GM12878 (cell line): Measurements from ENCODE around the gene CHD9. TPM values are rescaled to one million over a fixed set of nuclear protein-coding genes. Genes with fewer than 3 reads are reported as not detected.
A peak's percentile ranks its signal among the peaks of the same experiment; 100 is the strongest.

ENCODE experiments used
- ATAC-seq: fragments of 200-7000 bp; cut with Tn5 transposase; 3 replicates; pipeline ENCODE4 v1.9.1; 2020; ENCODE audit warnings: mild to moderate bottlenecking, moderate library complexity
- BruUV-seq: library from RNA; stranded (reverse); fragments of 400-500 nt; replicated peaks from 2 replicates; lab custom pipeline; 2021; lab: Mats Ljungman, UMichigan
- CTCF ChIA-PET: fragments of 300-600 bp; sonication (Branson Sonifier 250); formaldehyde crosslinking; extraction: SDS; loops from one replicate; lab custom pipeline; 2021; ENCODE audit warnings: inconsistent platforms; lab: Yijun Ruan, JAX
- POLR2A ChIA-PET: fragments of 350-600 bp; formaldehyde crosslinking; extraction: SDS; loops from one replicate; lab custom pipeline; 2021; ENCODE audit warnings: inconsistent platforms; lab: Charles Lee
- RAD21 ChIA-PET: fragments of 300-600 bp; sonication (Branson Sonifier 250); formaldehyde crosslinking; loops from one replicate; lab custom pipeline; 2023; ENCODE audit warnings: antibody characterized with exemption; ENCODE audit not compliant: unreplicated experiment; lab: Charles Lee
- SMC1A ChIA-PET: fragments of 300-600 bp; sonication (Branson Sonifier 250); formaldehyde crosslinking; loops from one replicate; lab custom pipeline; 2023; ENCODE audit not compliant: unreplicated experiment, uncharacterized antibody; lab: Charles Lee
- DNase-seq: peaks from one replicate; pipeline ENCODE4 v3.0.0-alpha.2; 2011; ENCODE audit warnings: low read depth, low spot score
- FAIRE-seq: peaks from 3 replicates; lab custom pipeline; 2011; peaks lifted over from hg19 to GRCh38; lab: Jason Lieb, UNC
- H2AFZ ChIP-seq: 2 replicates; pipeline ENCODE4 v1.6.0; 2011; ENCODE audit warnings: low read depth, low read length, control low read depth; ENCODE audit not compliant: control insufficient read depth
- H3K27ac ChIP-seq: 2 replicates; pipeline ENCODE4 v1.5.1; 2011; ENCODE audit warnings: control low read depth; ENCODE audit not compliant: control insufficient read depth, insufficient read depth
- H3K27me3 ChIP-seq, 2 experiments: replicated peaks in 1 of 2; 2 replicates each; pipeline versions ENCODE4 v1.6.0 to v1.6.1; 2011; ENCODE audit warnings: low read length in 1 of 2; ENCODE audit not compliant: control insufficient read depth in 2 of 2, insufficient read depth in 2 of 2
- H3K36me3 ChIP-seq, 2 experiments: 2 replicates each; pipeline ENCODE4 v1.5.1; 2011; ENCODE audit warnings: low read length in 1 of 2; ENCODE audit not compliant: control insufficient read depth in 2 of 2, insufficient read depth in 2 of 2
- H3K4me1 ChIP-seq: 2 replicates; pipeline ENCODE4 v1.6.1; 2011; ENCODE audit warnings: mild to moderate bottlenecking, low read length, moderate library complexity, mixed read lengths; ENCODE audit not compliant: control insufficient read depth, insufficient read depth
- H3K4me2 ChIP-seq: 2 replicates; pipeline ENCODE4 v1.6.0; 2011; ENCODE audit warnings: control low read depth; ENCODE audit not compliant: control insufficient read depth, insufficient read depth
- H3K4me3 ChIP-seq: fragments of 200-600 bp; sonication (generic); 2 replicates; pipeline ENCODE4 v1.5.1; 2016
- H3K79me2 ChIP-seq: 2 replicates; pipeline ENCODE4 v1.6.0; 2011; ENCODE audit warnings: low read length; ENCODE audit not compliant: control insufficient read depth, insufficient read depth
- H3K9ac ChIP-seq: 2 replicates; pipeline ENCODE4 v1.8.0; 2011; ENCODE audit warnings: low read length, control low read depth, mixed read lengths; ENCODE audit not compliant: control insufficient read depth, insufficient read depth
- H3K9me3 ChIP-seq: replicated peaks from 3 replicates; pipeline ENCODE4 v1.5.1; 2011; ENCODE audit warnings: mild to moderate bottlenecking, low read length; ENCODE audit not compliant: control insufficient read depth, insufficient read depth
- H4K20me1 ChIP-seq: 2 replicates; pipeline ENCODE4 v1.6.0; 2011; ENCODE audit not compliant: control insufficient read depth, insufficient read depth
- CBX5 ChIP-seq: sonication (generic); IDR thresholded peaks from 2 replicates; pipeline ENCODE4 v1.6.1; 2016; ENCODE audit warnings: low read depth, moderate library complexity, mild to moderate bottlenecking, inconsistent platforms
- JUNB ChIP-seq: IDR thresholded peaks from 2 replicates; pipeline ENCODE4 v1.6.1; 2016; ENCODE audit warnings: antibody characterized with exemption, mild to moderate bottlenecking
- MTA2 ChIP-seq: fragments of 450-650 bp; IDR thresholded peaks from 2 replicates; pipeline ENCODE4 v1.6.1; 2016; ENCODE audit warnings: low read depth, mild to moderate bottlenecking, moderate library complexity
- POLR2AphosphoS2 ChIP-seq: IDR thresholded peaks from 2 replicates; pipeline ENCODE4 v1.6.1; 2011; ENCODE audit warnings: low read depth, mild to moderate bottlenecking, low read length, improper control_type of control experiment, moderate library complexity
- RAD51 ChIP-seq: fragments of 450-650 bp; IDR thresholded peaks from 2 replicates; pipeline ENCODE4 v1.6.1; 2016; ENCODE audit warnings: moderate library complexity, mild to moderate bottlenecking, inconsistent platforms
- SMAD5 ChIP-seq: IDR thresholded peaks from 2 replicates; pipeline ENCODE4 v1.6.1; 2016; ENCODE audit warnings: antibody characterized with exemption, low read depth
- TBL1XR1 ChIP-seq: IDR thresholded peaks from 2 replicates; pipeline ENCODE4 v1.6.1; 2012; ENCODE audit warnings: low read depth, low read length, improper control_type of control experiment
- YBX1 ChIP-seq: fragments of 450-650 bp; IDR thresholded peaks from 2 replicates; pipeline ENCODE4 v1.6.1; 2016; ENCODE audit warnings: antibody characterized with exemption
- ZNF24 ChIP-seq: fragments of 450-650 bp; IDR thresholded peaks from 2 replicates; pipeline ENCODE4 v1.6.1; 2017; ENCODE audit warnings: antibody characterized with exemption, mild to moderate bottlenecking
- WGBS: methylation state at CpG from one replicate; pipeline ENCODE4 v1.1.6; 2016; ENCODE audit warnings: low lambda C conversion rate; ENCODE audit not compliant: insufficient replicate concordance, insufficient coverage; ENCODE audit errors: missing lambda C conversion rate; 5-methylcytosine and 5-hydroxymethylcytosine counted together
- in situ Hi-C: fragments of 300-500 bp; cut with MboI; formaldehyde crosslinking; loops from 9 replicates; pipeline ENCODE4 v1.14.3; 2018; ENCODE audit warnings: mixed read lengths
- intact Hi-C: fragments of 100-400 bp; cut with micrococcal nuclease; formaldehyde crosslinking; loops from one replicate; pipeline ENCODE4 v1.14.2; 2022; ENCODE audit not compliant: unreplicated experiment
- polyA plus RNA-seq, 11 experiments: library from polyadenylated mRNA; depleted of rRNA in 4 of 11; unstranded in 6 of 11; stranded (reverse) in 5 of 11; fragments of >200 nt; fragmentation: Nextera tagmentation in 4 of 11; fragmentation: Illumina TruSeq in 1 of 11; extraction: Ambion mirVana in 4 of 11; extraction: Trizol in 1 of 11; gene quantifications; 1 replicate in 1 of 11; 2 replicates in 10 of 11; pipeline versions ENCODE4 v1.2.1 to v1.2.3, GENCODE V29; 2011 to 2016; ENCODE audit warnings: inconsistent platforms in 2 of 11, missing spikeins in 2 of 11, low read depth in 1 of 11
- total RNA-seq, 4 experiments: library from RNA; depleted of rRNA in 3 of 4; stranded (reverse); fragments of >200 nt in 3 of 4; fragmentation: Illumina TruSeq in 1 of 4; extraction: Trizol in 1 of 4; gene quantifications; 2 replicates each; pipeline versions ENCODE4 v1.2.1 to v1.2.3, GENCODE V29; 2013 to 2021
- TF ChIP-seq, protein P1 (sequence below): IDR thresholded peaks from 2 replicates; pipeline ENCODE4 v1.6.1; 2012; ENCODE audit warnings: mild to moderate bottlenecking, low read depth, low read length
- TF ChIP-seq, protein P2 (sequence below): IDR thresholded peaks from 2 replicates; pipeline ENCODE4 v1.6.1; 2011; ENCODE audit warnings: borderline replicate concordance, low read depth, mild to moderate bottlenecking, moderate library complexity, mixed read lengths, low read length; ENCODE audit not compliant: insufficient read depth; ENCODE audit errors: extremely low read length

The CHD9 gene
- total and polyA plus RNA-seq, 10 of the 15 experiments (the other 5 are each of a cell fraction or from before 2014, with no cell fraction given) = 29.2 to 95.7 (median 54.3) TPM

DNA sequence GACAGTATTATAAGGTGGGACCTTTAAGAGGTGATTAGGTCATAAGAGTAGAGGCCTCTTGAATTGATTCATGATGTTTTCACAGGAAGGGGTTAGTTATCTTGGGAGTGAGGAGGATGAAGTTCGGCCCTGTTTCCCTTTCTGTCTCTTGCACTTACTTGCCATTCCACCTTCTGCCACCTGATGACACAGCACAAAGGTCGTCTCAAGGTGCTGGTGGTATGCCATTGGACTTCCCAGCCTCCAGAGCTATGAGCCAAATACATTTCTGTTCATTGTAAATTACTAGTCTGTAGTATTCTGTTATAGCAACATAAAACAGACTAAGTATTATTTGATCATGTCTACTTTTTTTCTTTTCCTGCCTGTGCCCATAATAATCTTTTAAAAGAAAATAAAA, 23.5 kb downstream of the CHD9 start:
- RAD21 ChIA-PET = interaction anchor here (3.3 kb wide), 1 partner anchor 12 kb away, joined by 15 read pairs; no protein-coding TSS in a partner anchor
- SMC1A ChIA-PET = interaction anchor here (0.7 to 2.1 kb wide), 7 partner anchors 8 to 47 kb away, joined by 3 to 12 read pairs (median 4); no protein-coding TSS in a partner anchor
- ATAC-seq = peak; percentile 46
- Histone ChIP-seq H3K79me2 (peaks cover 19% of the 10 kb centered on the region), H4K20me1 (no peaks in the 10 kb centered on the region), H3K27ac (peak overlapping the region; percentile 15; the same call in 1 of the 2 replicates), H3K9ac (no peak overlapping the region), H3K27me3 (no peaks in the 10 kb centered on the region), H3K4me3 (no peak overlapping the region), H3K9me3 (peaks cover 7% of the 10 kb centered on the region; the same call in 2 of the 3 replicates), H3K36me3 (no peaks in the 10 kb centered on the region; a peak in 3 of 4 replicates), H3K4me1 (peaks cover 4% of the 10 kb centered on the region; the same call in 1 of the 2 replicates), H2AFZ (no peak overlapping the region), H3K4me2 (no peak overlapping the region)
- FAIRE-seq = no peak
- POLR2A ChIA-PET = interaction anchor here (0.8 to 2.6 kb wide), 3 partner anchors 12 to 22 kb away, joined by 3 to 12 read pairs (median 5); no protein-coding TSS in a partner anchor
- in situ Hi-C loops (no loop called here), intact Hi-C loops (no loop called here)
- no peak for DNase-seq
- TF ChIP-seq RAD51 (no peak), JUNB (0 out of 2 replicates have a peak, but pooled peaks have one; percentile 27)
- no TSS peak for BruUV-seq
- WGBS = 18% methylated on average over 2 of the region's 2 CpGs
- CTCF ChIA-PET = no interaction called here

DNA sequence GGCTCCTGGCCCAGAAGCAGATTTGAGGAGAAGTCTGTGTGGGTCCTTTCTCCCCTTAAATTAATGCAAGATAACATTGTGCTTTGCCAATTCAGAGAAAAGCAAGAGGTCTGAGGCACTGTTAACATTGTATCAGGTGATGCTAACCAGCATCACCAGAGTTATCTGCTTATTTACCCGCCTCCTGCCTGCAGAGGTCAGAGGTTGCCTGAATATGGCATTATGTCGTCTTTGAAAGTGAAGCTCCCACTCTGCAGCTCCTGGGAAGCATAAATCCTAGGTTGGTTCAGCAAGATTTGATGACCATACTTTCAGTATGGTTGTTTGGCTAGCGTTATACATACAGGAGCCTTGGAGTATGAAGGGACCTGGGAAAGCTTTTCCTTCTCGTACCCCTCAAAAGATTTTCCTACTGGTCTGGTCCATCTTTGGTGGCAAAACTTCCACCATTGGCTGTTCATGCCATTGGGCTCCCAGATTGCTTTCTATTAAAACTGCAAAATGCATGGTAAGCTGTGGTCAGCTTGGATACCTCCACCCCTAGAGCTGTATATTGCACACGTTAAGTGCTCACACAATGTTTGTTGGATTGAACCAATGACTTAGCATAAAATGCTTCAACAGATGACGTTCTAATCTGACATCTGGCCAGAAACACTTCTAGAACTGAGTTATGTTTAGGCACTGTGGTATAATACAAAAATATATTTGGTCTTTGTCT, 24.1 kb downstream of the CHD9 start:
- SMC1A ChIA-PET = interaction anchor here (0.7 to 2.1 kb wide), 12 partner anchors 9 to 129 kb away, joined by 3 to 12 read pairs (median 3); no protein-coding TSS in a partner anchor
- Histone ChIP-seq H3K4me3 (no peak overlapping the region), H2AFZ (no peak overlapping the region), H3K27me3 (no peaks in the 10 kb centered on the region), H3K4me1 (peaks cover 4% of the 10 kb centered on the region; the same call in 1 of the 2 replicates), H3K27ac (no peak overlapping the region), H3K4me2 (no peak overlapping the region), H3K9ac (no peak overlapping the region), H3K79me2 (peaks cover 15% of the 10 kb centered on the region), H3K9me3 (peaks cover 7% of the 10 kb centered on the region; the same call in 2 of the 3 replicates), H4K20me1 (no peaks in the 10 kb centered on the region), H3K36me3 (no peaks in the 10 kb centered on the region; a peak in 3 of 4 replicates)
- RAD21 ChIA-PET = interaction anchor here (1.5 to 3.3 kb wide), 2 partner anchors 12 to 24 kb away, joined by 3 to 15 read pairs; no protein-coding TSS in a partner anchor
- FAIRE-seq = no peak
- no TSS peak for BruUV-seq
- CTCF ChIA-PET = interaction anchor here (1.0 kb wide), 1 partner anchor 128 kb away, joined by 3 read pairs; no protein-coding TSS in a partner anchor
- in situ Hi-C loops = no loop called here
- ATAC-seq = 0 out of 3 replicates have a peak, but pooled peaks have one; percentile 21
- 98% methylated on average over 6 of the region's 6 CpGs for WGBS
- POLR2A ChIA-PET = interaction anchor here (0.6 to 2.6 kb wide), 3 partner anchors 11 to 66 kb away, joined by 5 to 12 read pairs (median 6); no protein-coding TSS in a partner anchor
- intact Hi-C loops = no loop called here
- DNase-seq = no peak
- no peak for TF ChIP-seq CBX5
- TF ChIP-seq, protein P1, sequence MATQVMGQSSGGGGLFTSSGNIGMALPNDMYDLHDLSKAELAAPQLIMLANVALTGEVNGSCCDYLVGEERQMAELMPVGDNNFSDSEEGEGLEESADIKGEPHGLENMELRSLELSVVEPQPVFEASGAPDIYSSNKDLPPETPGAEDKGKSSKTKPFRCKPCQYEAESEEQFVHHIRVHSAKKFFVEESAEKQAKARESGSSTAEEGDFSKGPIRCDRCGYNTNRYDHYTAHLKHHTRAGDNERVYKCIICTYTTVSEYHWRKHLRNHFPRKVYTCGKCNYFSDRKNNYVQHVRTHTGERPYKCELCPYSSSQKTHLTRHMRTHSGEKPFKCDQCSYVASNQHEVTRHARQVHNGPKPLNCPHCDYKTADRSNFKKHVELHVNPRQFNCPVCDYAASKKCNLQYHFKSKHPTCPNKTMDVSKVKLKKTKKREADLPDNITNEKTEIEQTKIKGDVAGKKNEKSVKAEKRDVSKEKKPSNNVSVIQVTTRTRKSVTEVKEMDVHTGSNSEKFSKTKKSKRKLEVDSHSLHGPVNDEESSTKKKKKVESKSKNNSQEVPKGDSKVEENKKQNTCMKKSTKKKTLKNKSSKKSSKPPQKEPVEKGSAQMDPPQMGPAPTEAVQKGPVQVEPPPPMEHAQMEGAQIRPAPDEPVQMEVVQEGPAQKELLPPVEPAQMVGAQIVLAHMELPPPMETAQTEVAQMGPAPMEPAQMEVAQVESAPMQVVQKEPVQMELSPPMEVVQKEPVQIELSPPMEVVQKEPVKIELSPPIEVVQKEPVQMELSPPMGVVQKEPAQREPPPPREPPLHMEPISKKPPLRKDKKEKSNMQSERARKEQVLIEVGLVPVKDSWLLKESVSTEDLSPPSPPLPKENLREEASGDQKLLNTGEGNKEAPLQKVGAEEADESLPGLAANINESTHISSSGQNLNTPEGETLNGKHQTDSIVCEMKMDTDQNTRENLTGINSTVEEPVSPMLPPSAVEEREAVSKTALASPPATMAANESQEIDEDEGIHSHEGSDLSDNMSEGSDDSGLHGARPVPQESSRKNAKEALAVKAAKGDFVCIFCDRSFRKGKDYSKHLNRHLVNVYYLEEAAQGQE = no peak
- TF ChIP-seq ZNF24 = no peak
- TF ChIP-seq MTA2 = no peak
- no peak for TF ChIP-seq SMAD5
- no peak for TF ChIP-seq POLR2AphosphoS2
- no peak for TF ChIP-seq TBL1XR1
- TF ChIP-seq YBX1 = no peak
- no peak for TF ChIP-seq JUNB
- TF ChIP-seq, protein P2, sequence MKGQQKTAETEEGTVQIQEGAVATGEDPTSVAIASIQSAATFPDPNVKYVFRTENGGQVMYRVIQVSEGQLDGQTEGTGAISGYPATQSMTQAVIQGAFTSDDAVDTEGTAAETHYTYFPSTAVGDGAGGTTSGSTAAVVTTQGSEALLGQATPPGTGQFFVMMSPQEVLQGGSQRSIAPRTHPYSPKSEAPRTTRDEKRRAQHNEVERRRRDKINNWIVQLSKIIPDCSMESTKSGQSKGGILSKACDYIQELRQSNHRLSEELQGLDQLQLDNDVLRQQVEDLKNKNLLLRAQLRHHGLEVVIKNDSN = no peak
